HEK293T (cell line): ENCODE results near the gene MRPL18.

Experiments
- BHLHE40 ChIP-seq: fragments of 450-650 bp; IDR thresholded peaks from 2 replicates; pipeline ENCODE4 v1.6.1; 2016; ENCODE audit warnings: mild to moderate bottlenecking, moderate library complexity, borderline replicate concordance
- FOXM1 ChIP-seq: fragments of 450-650 bp; IDR thresholded peaks from 2 replicates; pipeline ENCODE4 v1.6.1; 2017; ENCODE audit warnings: mild to moderate bottlenecking, borderline replicate concordance
- NFRKB ChIP-seq: fragments of 450-650 bp; IDR thresholded peaks from 2 replicates; pipeline ENCODE4 v1.6.1; 2016; ENCODE audit warnings: mild to moderate bottlenecking, moderate library complexity

DNA sequence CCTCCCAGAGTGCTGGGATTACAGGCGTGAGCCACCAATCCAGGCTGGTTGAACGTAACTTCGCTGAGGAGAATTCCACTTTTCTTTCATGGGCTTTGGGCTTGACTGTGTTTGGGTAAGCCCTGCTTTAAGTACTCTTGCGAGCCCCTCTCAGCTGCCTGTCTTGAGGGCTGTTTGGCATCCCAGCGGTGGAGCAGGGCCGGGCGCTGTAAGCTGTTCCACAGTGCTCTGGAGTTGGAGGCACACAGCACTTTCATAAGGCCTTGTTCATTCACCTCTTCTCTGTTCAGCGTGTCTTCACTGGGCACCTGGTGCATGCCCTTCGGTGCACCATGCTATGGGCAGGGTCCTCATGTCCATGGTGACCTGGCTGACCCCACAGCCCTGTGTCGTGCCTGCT lies 31.5 kb downstream of the MRPL18 start:
- no peak for TF ChIP-seq BHLHE40
- TF ChIP-seq NFRKB = no peak
- no peak for TF ChIP-seq FOXM1
